Astrocyte of the spinal cord (primary cell): Measurements from ENCODE around the gene SLC35A5.

Experiments
- DNase-seq: peaks from one replicate; pipeline ENCODE4 v3.0.0; 2011; ENCODE audit warnings: low read depth, low spot score
- H3K4me3 ChIP-seq: 2 replicates; pipeline ENCODE4 v1.5.1; 2011; ENCODE audit warnings: low read depth, mild to moderate bottlenecking, low read length, moderate library complexity
- in situ Hi-C: cut with HindIII; loops from 2 replicates; pipeline ENCODE4 v1.10.0; 2017; ENCODE audit warnings: low sequenced_read_pairs
- TF ChIP-seq, protein P1 (sequence below): IDR thresholded peaks from 2 replicates; pipeline ENCODE4 v1.5.1; 2012; ENCODE audit warnings: low read depth, mild to moderate bottlenecking, low read length, inconsistent platforms

SLC35A5 gene

DNA sequence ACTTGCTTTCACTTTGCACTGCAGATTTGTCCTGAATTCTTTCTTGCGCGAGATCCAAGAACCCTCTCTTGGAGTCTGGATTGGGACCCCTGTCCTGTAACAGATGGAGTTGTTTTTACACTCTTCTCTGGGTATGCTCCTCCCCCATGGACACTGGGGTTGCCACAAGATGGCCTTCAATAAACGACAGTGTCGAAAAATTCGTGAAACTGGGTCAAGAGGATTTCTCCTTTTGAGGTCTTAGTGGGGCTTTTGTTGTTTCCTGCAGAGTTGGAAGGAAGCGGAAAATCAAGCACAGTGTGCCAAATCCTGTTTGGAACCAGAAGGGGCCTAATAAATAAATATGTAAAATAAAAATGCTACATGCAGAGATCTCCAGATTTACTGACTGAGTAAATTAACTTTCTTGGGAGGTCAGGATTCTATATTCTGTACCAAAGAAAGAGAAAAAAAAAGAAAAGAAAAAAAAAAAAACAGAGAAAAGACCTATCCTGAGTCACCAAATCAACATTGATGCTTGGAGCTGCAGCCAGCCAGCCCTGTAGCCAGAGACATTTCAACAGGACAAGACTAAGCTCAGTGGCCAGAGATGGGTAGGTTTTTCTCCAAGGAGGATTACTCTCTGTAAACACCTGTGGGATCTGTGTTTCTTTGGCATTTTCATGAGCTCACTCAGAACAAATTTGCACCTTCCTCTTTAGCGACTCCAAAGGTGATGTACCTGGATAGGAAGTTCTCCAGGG lies 54.3 kb downstream of the SLC35A5 start:
- H3K4me3 ChIP-seq, result no peak overlapping the region
- in situ Hi-C loops, result no loop called here
- peak; percentile 36 for DNase-seq
- TF ChIP-seq, protein P1, sequence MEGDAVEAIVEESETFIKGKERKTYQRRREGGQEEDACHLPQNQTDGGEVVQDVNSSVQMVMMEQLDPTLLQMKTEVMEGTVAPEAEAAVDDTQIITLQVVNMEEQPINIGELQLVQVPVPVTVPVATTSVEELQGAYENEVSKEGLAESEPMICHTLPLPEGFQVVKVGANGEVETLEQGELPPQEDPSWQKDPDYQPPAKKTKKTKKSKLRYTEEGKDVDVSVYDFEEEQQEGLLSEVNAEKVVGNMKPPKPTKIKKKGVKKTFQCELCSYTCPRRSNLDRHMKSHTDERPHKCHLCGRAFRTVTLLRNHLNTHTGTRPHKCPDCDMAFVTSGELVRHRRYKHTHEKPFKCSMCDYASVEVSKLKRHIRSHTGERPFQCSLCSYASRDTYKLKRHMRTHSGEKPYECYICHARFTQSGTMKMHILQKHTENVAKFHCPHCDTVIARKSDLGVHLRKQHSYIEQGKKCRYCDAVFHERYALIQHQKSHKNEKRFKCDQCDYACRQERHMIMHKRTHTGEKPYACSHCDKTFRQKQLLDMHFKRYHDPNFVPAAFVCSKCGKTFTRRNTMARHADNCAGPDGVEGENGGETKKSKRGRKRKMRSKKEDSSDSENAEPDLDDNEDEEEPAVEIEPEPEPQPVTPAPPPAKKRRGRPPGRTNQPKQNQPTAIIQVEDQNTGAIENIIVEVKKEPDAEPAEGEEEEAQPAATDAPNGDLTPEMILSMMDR, result no peak

DNA sequence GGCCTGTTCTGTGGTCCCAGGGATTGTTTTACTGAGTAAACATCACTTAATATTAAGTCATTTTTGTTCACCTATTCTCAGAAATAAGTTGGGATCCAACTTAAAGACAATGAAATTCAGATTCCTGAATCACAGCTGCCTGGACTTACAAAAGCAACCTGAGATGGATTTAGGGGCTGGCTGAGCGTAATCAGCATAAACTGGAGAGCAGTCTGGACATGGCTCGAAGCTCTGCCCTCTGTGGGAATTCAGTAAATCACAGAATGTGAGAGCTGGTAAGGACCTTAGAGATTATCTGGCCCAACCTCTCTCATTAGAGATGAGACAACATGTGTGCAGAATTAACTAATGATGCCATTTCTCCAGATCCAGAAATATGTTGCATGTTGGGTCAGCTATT lies 55.4 kb downstream of the SLC35A5 start:
- TF ChIP-seq, protein P1, result no peak
- in situ Hi-C loops, result no loop called here
- no peak for DNase-seq
- no peak overlapping the region for H3K4me3 ChIP-seq

DNA sequence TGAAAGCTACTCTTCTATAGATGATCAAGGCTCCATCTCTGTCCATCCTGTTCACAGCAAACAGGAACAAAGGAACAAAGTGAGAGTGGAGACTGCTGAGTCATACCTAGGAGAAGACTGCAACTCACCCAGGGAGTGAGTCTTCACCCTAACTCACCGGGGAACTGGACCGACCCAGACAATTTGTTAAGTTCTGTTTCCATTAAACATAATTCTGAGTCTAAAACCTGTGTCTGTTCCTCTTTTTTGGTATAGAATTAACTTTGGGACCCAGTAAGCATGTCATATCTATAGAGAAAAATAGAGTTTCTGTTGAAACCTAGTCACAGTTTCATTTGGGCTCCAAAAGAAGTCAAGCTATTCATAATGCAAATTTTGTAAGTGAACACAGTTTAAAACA lies 57.5 kb downstream of the SLC35A5 start:
- H3K4me3 ChIP-seq, result no peak overlapping the region
- no peak for DNase-seq
- TF ChIP-seq, protein P1, result no peak
- in situ Hi-C loops, result no loop called here

DNA sequence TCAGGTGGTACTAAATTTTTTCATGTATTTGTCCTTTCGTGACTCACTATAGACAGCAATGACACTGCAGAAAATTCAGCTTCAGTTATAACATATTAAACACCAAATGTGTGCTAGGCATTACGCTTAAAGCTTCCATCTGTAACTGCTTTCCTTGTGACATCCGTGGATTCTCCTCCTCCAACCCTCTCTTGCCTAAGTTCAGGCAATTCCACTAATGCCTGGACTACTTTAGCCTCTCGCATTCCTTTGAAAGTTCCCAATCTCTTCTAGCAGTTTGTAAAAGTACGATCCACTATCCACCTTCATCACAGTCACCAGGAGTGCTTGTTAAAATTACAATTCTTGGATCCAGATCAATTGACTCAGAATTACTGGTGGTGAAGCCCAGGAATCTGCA lies 61.4 kb downstream of the SLC35A5 start:
- no peak overlapping the region for H3K4me3 ChIP-seq
- no peak for DNase-seq
- in situ Hi-C loops, result no loop called here
- TF ChIP-seq, protein P1, result no peak

DNA sequence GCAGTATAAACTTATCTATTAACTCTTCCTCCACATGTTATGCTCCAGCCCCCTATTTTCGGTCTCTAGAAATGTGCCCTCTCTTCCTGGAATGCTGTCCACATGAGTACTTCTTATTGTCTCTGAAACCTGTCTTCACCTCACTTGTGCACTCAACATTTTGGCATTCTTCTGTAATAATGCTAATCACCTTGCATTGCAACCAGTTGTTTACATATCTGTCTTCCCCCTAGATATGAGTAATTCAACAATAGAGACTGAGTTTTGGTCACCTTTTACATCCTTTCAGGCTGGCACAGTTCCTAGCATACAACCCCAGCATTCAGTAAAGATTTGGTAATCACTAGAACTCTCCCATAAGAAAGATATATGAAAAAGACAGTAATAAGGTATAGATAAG lies 61.9 kb downstream of the SLC35A5 start:
- TF ChIP-seq, protein P1, result no peak

DNA sequence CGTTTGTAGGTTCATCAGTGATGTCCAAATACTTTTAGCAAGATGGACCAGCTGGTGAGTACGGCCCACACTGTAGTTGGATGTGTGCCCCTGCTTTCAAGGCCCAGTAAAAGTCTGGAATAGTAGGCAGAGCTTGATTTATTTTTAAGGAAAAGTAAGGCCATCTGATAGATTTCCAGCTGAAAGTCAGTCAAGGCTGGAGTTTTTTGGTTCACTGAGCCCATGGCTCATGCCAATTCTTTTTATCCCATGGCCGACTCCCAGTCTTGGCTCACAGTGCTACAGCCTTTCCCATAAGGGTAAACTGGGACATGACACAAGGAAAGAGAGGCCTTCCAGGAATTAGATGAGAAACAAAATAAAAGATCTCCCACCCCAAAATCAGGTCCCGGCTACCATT lies 65.6 kb downstream of the SLC35A5 start:
- DNase-seq, result no peak
- TF ChIP-seq, protein P1, result no peak
- H3K4me3 ChIP-seq, result no peak overlapping the region
- in situ Hi-C loops, result no loop called here

More for the DNA sequence above, 61.9 kb downstream of the SLC35A5 start:
- in situ Hi-C loops, result no loop called here
- no peak overlapping the region for H3K4me3 ChIP-seq
- DNase-seq, result no peak
